NCI-H2029 treated with DMSO at 0.1 percent for 48 hours (cell line): ENCODE results near the gene STK32C.
"Not testable (repeated sequence)": the region's sequence is repeated elsewhere in the genome, so short reads cannot be mapped to it uniquely, and the experiment has no call there.

Experiments used
- DNase-seq: peaks from one replicate; lab custom pipeline; 2025; lab: John Stamatoyannopoulos, UW

STK32C gene

DNA sequence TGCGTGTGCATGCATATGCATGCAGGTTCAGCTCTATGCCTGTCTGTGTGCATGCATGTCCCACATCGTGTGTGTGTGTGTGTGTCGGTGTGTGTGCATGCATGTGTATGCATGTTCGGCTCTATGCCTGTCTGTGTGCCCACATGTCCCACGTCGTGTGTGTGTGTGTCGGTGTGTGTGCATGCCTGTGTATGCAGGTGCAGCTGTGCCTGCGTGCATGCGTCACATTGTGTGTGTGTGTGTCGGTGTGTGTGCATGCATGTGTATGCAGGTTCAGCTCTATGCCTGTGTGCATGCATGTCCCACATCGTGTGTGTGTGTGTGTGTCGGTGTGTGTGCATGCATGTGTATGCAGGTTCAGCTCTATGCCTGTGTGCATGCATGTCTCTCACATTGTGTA lies 39.8 kb downstream of the STK32C start:
- DNase-seq = not testable (repeated sequence)

DNA sequence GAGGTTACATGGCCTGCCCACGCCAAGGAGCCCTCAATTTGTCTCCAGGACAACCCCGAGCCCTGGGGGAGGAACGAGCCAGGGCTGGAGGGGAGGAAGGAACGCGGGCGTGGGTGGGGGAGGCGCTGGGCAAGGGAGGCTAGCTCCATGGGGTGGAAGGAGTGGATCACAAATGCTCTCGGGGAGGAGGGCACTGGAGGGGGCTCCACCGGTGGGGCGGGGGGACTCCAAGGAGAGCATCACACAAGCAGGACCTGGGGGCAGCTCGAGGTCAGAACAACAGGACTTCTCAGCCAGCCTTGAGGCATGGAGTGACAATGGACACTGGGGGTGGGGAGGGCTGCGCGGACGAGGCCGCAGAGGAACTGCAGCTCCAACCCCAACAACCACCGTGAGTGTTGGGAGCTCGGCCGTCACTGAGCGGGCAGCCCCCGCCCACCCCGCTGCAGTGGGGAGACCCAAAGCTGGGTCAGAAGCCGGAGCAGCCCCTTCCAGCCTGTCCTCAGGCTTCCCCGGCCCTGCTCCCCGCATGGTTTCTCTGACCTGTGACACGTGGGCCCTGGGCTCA lies 41.1 kb downstream of the STK32C start:
- no peak for DNase-seq

DNA sequence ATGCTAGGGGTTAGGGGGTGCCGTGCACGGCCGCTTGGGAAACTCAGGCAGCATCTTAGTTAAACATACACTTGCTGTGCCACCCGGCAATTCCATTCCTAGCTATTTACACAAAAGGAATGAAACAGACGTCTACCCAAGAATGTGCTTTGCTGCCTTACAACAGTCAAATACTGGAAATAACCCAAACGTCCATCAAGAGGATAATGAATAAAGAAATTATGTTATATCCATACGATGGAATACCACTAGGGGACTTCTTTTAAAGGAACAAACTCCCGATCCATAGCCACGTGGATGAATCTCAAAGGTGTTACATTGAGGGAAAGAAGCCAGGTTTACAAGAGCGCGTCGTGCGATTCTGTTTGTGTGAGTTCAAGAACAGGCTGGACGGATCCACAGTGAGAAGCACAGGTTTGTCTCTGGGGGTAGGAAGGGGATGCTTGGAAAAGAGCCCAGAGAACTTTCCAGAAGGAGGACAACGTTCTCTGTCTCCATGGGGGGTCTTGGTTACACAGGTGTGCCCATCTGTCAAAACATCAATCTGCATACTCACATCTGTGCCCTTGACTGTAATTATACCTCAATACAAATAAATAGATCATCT lies 41.8 kb downstream of the STK32C start:
- no peak for DNase-seq

DNA sequence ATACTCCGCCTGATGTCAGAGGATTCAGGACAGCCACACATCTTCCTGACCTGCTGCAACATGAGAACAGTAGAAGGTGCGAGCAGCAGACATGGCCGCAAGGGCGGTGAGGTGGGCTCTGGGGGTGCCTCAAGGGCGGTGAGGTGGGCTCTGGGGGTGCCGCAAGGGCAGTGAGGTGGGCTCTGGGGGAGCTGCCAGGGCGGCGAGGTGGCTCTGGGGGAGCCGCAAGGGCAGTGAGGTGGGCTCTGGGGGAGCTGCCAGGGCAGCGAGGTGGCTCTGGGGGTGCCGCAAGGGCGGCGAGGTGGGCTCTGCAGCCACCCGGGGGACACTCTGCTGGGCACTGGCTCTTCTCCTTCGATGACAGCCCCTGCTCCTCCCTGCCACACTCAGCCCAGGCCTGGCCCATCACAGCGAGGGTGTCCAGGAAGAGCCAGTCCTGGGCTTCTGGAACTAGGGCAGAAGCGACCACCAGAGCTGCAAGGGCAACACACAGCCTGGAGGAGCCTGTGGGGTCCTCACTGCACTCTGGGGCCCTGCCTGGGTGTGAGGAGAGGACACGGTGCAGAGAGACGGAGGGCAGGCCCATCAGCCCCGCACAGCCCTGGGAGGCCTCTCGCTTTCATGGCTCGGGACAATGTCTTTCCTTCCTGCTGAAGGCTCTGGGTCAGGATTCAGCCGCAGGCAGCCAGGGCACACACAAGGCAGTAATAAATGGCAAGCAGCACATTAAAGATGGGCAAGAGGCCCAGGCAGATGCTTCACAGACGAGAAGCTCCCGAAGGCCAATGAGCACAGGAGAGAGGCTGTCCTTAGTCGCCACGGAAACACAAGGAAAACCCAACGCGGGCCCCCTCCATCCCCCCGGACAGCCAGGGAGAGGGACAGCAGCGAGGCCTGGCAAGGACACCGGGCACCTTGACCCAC lies 42.5 kb downstream of the STK32C start:
- DNase-seq = no peak

DNA sequence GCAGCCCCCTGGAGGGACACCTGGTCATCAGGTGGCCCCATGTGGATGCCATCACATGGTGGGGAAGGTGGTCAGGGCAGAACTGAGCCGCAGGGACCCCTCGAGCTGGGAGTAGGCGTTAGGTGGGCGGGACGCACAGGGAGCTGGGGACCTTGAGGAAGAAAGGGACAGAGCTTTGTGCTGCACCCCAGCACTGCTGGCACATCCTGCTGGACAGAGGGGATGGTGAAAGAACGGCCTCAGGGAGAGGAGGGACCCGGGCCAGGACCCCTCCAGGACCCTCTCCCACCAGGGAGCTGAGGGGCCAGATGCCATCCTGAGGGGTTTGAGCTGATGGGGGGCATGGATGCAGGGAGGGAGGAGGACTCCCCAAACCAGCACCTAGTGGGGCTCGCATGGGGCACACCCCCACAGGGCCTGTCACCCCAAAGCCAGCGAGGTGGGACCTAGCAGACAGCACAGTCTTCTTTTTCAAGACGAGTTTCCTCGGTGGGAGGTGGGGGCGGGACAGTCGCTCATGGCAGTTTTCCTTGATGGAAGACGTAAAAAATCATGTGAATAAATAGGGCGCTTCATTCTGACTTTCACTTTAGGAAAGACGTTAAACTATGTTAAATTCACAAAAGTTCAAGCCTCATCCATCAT lies 43.3 kb downstream of the STK32C start:
- no peak for DNase-seq

DNA sequence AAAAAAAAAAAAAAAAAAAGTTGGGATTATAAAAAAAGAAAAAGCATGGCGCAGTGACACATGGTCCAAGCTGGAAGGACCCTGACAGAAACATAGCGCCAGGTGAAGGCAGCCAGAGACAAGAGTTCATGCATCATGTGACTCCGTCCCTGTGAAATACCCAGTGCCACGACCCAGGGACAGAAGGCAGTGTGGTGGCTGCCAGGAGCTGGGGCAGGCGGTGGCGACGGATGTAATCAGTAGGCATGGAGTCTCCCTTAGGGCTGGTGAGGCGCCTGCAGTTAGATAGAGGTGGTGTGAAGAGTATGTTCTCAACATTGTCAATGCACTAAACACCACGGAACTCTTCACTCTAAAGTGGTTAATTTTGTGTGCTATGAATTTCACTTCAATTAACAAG lies 43.9 kb downstream of the STK32C start:
- DNase-seq = no peak

DNA sequence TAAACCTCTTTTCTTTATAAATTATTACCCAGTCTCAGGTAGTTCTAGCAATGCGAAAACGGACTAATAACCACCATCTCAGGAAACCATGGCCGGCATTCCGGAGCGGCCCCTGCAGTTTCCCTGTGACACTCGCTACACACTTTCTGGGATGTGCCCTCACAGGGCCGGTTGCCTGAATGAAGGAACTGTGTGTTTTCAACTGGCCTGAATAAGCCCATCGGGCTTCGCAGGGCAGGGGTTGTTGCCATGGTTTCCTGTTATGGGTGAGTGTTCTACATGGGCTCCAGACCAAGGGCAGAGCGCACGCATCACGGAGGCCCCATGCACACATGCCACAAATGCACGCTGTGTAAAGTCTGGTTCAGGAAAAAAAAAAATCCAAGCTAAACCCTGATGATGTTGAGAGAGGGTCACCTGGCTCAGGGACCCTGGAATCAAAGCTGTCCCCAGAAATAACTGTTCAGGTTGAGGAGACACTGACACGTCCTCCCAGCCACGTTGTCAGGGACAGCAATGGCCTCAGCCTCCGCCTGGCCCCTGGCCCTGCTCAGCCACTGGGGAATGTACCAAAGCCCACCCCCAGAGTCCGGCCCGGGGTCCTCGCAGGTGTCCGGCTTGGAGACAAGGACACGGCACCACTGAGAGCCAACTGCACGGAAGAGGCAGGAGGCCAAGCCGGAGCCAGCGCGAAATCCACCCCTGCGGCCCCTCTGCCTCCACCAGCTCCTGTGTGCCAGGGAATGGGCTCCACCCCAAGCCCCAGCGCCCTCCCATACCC lies 47.9 kb downstream of the STK32C start:
- no peak for DNase-seq

DNA sequence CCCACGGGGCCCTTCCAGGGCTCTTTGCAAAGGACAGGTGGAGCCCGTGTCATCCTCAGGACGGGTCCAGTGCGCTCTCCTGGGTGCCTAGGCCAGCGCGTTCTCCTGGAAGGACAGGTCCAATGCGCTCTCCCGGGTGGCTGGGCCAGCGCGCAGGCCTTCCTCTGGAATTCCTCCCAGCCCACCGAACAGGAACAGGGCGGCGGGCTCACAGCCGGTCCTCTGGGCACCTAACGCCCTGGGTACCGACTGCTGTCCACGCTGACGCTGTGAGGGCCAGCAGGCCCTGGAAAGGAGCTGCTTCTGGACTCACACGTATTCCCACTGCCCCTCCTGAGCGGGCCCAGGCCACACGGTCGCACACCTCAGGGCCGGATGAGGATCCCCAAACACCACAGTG lies 49.3 kb downstream of the STK32C start:
- no peak for DNase-seq

DNA sequence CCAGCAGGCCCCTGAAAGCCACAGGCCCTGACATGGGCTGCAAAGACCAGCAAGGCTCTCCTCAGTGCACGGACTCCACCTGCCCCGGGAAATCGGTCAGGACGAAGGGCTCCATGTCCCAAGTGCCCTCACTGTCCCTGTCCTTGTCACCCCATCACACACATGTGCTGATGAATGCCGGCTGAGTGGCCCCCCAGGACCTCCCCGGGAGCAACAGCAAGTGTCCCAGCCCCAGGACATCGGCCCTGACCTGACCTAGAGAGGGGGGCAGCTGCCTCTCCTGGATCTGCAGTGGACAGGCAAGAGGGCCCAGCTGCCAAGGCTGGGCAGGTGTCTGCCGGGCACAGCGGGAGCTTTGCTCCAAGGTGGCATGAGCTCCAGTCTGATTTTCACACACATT lies 49.8 kb downstream of the STK32C start:
- DNase-seq = no peak

DNA sequence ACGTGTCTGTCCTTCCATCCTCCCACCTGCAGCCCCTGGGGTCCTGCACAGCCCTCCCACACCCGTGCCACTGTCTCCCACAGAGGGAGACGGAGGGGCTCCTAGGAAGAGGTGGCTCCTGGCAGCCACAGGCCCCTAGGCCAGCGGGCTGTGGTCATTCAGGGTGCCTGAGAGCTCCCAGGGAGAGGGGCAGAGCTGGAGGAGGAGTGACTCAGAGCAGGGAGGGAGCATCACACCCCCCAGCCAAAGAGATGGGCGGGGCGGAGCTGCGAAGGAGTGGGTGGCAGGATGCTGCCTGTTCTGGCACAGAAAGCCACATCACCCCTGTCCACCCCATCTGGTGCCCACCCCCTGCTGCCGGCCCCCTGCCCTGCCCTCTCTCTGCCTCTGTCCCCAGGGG lies 50.5 kb downstream of the STK32C start:
- DNase-seq = no peak

DNA sequence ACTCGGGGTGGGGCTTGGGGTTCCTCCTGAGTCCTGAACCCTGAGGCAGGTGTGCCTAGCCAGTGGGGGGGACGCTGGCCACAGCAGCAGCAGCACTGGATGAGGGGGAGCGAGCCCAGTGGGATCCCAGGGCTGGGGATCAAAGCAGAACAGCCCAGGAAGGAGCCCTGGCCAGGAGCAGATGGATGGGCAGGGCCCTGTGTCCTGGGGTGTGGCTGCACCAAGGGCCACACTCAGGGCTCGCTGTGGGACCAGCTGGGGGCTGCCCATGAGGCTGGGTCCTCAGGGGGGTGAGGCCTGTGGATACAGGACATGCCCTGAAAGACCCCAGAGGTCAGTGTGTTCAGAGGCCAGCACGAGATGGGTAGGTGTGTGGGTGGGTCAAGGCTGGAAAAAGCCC lies 50.9 kb downstream of the STK32C start:
- DNase-seq = no peak

DNA sequence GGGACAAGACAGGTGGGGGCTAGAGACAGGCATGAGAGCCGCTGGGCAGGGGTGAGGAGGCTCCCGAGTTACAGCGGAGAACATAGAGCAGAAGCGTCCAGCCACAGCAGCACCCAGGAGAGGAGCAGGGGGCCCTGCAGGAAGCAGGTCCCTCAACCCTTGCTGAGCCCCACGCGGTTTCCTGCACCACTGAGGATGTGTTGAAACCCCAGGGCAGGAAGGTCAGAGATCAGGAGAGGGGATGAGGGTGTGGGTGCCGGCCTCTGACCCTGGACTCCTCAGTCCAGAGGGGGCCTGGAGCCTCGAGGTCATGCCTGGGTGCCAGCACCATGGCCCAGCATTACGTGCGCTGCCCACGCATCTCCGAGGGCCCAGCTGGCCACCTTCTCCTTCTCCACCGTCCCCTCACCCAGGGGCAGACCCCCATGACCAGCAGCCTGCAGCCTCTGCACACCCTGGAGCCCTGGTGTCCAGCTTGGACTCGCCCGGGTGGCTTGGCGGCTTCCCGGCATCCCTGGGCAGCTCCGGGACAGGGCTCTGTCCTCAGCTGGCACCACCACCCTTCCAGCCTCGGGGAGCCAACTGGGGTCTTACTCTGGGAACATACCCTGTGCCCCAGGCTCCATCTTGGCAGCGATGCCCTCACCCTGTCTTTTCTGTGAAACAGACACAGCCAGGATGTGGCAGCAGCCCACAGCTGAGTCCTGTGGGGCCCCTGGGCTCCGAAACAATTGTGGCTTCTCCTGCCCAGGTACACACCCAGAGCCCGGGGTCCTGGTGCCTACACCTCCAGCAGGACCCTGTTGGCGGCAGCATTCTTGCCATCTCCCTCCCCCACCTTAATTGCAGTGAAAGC lies 52.0 kb downstream of the STK32C start:
- no peak for DNase-seq

DNA sequence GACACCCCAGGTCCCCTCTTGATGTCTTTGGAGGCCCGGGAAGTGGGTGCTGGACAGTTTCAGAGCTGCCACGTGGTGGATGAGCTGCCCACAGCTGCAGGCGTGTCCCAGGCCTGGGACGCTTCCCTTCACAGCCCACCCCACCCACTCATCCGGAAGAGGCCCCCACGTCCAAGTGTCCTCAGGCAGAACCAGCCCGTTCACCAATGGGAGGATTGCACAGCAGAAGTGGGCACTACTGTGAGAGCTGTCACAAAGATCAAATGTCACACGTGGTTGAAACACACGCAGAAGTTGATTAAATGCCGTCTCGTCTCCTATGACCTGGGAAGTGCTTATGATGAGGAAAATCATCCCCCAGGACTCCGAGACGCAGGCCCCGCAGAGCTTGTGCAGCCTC lies 52.9 kb downstream of the STK32C start:
- no peak for DNase-seq

DNA sequence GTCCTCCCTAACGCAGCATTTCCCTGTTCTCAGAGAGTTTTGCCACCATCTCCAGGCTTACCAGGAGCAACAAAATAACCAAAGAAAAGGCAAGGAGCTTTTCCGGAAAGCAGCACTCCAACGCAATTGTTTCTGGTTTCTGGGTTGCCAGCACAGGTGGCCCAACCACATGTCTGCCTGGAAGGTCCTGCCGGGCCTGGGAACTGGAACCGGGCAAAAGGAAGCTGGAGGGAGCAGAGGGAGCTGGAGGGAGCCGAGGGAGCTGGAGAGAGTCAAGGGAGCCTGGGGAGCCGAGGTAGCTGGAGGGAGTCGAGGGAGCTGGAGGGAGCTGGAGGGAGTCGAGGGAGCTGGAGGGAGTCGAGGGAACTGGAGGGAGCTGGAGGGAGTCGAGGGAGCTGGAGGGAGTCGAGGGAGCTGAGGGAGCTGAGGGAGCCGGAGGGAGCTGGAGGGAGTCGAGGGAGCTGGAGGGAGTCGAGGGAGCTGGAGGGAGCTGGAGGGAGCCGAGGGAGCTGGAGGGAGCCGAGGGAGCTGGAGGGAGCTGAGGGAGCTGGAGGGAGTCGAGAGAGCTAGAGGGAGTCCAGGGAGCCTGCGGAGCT lies 54.6 kb downstream of the STK32C start:
- no peak for DNase-seq

DNA sequence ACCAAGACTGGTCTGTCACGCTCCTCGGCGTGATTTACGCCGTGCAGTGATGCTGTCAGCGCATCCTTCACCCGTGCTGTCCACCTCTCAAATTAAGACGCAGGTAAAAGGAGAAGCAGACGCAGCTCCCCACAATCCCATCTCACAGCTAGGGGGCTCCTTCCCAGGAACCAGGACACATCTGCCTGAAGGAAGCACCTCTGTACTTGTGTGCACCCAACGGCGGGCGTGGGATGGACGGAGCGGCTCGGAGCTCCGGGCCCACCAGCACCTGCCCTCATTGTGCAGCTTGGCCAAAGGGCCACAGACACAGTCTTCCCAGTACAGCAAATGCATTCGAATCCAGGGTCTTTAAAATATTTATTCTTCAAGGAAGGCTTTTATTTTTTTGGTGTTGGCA lies 55.3 kb downstream of the STK32C start:
- no peak for DNase-seq

DNA sequence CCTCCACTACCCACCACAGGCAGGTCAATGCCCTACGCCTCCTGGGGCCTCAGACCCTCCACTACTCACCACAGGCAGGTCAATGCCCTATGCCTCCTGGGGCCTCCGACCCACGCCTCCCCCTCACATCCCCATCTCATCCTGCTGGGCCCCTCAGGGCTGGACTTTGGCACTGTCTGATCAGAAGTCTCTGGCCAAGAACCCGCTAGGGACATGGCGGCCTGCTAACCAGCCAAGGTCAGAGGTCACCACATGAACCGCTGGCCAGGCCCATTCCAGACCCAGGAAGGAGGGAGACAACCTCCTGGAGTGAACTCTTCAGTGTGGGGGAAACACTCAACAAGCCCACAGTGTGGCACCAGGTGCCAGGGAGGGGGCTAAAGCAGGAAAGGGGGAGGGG lies 55.8 kb downstream of the STK32C start:
- no peak for DNase-seq

DNA sequence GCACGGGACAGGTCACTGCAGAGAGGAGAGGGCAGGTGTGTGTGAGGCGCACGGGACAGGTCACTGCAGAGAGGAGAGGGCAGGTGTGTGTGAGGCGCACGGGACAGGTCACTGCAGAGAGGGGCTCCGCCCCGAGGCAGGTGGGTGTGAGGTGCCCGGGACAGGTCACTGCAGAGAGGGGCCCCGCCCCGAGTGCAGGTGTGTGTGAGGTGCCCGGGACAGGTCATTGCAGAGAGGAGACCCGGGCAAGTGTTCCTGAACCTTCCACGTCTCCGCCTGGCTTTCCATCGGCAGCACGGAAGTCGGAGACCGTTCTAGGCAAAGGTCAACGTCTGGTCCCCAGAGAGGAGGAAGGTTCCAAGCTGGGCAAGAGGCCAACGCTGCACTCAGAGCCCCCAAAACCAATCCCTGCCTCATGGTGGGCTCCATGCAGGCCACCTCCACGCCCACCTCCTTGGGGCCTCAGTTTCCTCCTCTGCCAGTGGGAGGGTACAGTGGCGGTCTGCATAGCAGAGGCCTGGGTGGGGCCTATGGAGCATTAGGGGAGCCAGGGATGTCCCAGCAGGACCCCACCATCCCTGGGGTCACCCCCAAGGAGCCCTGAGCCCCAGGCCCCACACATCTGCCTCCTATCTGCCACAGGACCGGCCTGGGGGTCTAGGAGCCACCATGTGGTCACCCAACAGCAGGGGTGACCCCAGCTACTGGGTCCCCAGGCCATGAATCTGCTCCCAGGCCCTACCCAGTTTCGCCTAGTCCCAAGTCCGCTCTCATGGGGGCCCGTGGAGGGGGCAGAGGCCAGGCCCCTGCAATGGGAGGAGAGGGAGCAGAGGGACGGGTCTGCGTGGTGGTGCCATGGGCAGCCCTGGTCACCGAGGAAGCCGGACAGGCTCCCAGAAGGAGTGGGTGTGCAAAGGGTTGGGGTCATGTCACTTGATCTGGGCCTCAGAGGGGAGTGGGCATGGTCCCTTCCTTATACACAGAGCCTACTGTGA lies 57.0 kb downstream of the STK32C start:
- no peak for DNase-seq

DNA sequence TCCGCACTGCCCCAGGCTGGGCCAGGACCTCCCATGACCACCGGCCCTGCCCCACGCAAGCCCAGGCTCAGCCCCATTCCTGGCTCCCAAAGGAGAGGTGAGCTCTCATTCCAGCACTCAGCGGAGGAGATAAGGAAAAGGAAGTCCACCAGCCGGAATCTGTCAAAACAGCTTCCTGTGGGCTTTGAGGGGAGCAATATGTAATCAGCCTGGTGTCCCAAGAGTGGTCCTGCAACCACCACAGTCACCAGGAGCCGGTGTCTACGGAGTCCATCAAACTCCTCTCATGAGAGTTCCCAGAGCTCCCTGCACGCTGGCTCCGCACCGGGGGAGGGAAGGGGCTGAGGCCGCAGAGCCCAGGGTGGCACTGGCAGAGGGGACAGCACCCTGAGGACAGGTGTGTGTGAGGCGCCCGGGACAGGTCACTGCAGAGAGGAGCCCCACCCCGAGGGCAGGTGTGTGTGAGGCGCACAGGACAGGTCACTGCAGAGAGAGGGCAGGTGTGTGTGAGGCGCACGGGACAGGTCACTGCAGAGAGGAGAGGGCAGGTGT lies 57.9 kb downstream of the STK32C start:
- no peak for DNase-seq

DNA sequence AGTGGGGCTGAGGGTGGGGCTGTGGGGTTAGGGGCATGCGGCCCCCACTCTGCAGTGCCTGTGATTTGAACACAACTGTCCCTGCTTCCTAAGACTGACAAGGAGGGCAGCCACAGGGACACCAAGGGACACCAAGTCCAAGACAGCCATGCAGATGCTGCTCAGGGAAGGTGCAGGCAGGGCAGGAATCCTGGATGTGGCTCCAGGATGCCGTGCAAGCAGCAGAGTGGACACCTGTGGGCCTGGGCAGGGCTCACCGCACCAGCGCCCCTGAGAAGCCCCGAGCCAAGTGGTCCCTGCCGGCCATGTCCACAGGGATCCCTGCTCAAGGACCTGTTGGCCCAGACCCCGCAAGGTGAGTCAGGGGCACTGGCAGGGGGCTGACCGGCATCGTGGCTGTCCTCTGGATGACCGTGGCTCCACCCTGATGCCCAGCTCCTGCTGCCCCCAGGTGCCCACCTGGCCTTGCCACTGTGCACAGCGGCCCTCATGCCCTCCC lies 58.5 kb downstream of the STK32C start:
- no peak for DNase-seq
